ENCODE data around the gene CRYL1.

GRCh38 chr13:20466371-20466770 is 59.3 kb downstream of the CRYL1 start:
- no peak for TF ChIP-seq POLR2AphosphoS5 (IDR thresholded peaks at IDR 0.05)
- TF ChIP-seq CTCF (IDR thresholded peaks at IDR 0.05) = no peak

Data from breast epithelium (tissue), 3 donors.